ENCODE data around the gene IGSF21. TPM values are rescaled to one million over a fixed set of nuclear protein-coding genes. Genes with fewer than 3 reads are reported as not detected.

The IGSF21 gene
- total and polyA plus RNA-seq, 2 of the 4 experiments (the other 2 are of a cell fraction), result not detected

- TF ChIP-seq ELK1 (IDR thresholded peaks at IDR 0.05; ENCODE audit: borderline replicate concordance, low read depth, low read length), result no peak
- H3K9me1 ChIP-seq (ENCODE audit: insufficient read depth, low read length), result no peaks in the 10 kb centered on the region
- H3K4me2 ChIP-seq (ENCODE audit: low read depth, low read length), result no peak overlapping the region
- ChIA-PET POLR2A (ENCODE audit: unreplicated experiment) (no interaction called here), CTCF (no interaction called here)
- H3K4ac ChIP-seq (ENCODE audit: low read depth, low read length), result no peak overlapping the region
- H2AK5ac ChIP-seq (ENCODE audit: low read depth, low read length), result no peak overlapping the region
- no peaks in the 10 kb centered on the region for H3K4me1 ChIP-seq (ENCODE audit: control insufficient read depth, insufficient read depth, low read length)
- H3K27ac ChIP-seq (ENCODE audit: insufficient read depth, low read length), result no peak overlapping the region
- no peaks in the 10 kb centered on the region for H3K9me3 ChIP-seq (ENCODE audit: control insufficient read depth, insufficient read depth, low read length)
- no peak overlapping the region for H4K5ac ChIP-seq (ENCODE audit: low read depth, low read length)
- dilution Hi-C loops (cut with HindIII; ENCODE audit: low sequenced_read_pairs, unreplicated experiment) (no loop called here), in situ Hi-C loops (cut with MboI; ENCODE audit: low sequenced_read_pairs) (no loop called here), intact Hi-C loops (cut with micrococcal nuclease) (no loop called here)
- no peaks in the 10 kb centered on the region for H4K20me1 ChIP-seq (ENCODE audit: insufficient read depth, low read length)
- no peak overlapping the region for H2BK120ac ChIP-seq (ENCODE audit: low read depth, low read length)
- H3K27me3 ChIP-seq (ENCODE audit: control insufficient read depth, insufficient read depth, low read length), result no peaks in the 10 kb centered on the region
- no peak overlapping the region for H4K91ac ChIP-seq (ENCODE audit: insufficient read depth, low read depth, low read length)
- no peak for ATAC-seq (ENCODE audit: low read depth)
- H3K14ac ChIP-seq (replicated peaks; ENCODE audit: low read depth, low read length), result no peak overlapping the region
- no peak overlapping the region for H3K18ac ChIP-seq (ENCODE audit: low read depth, low read length)
- H2AK9ac ChIP-seq (replicated peaks; ENCODE audit: low read depth, low read length, poor library complexity), result no peak overlapping the region
- no peak overlapping the region for H3K4me3 ChIP-seq (ENCODE audit: insufficient read depth, low read depth, low read length)
- H2BK20ac ChIP-seq (ENCODE audit: low read depth, low read length), result no peak overlapping the region
- no peak overlapping the region for H2BK15ac ChIP-seq (ENCODE audit: low read depth, low read length)
- WGBS, 2 experiments (ENCODE audit: extremely low coverage in 2 of 2, insufficient read length in 1 of 2), result no CpG with 5 or more reads among the region's 13 CpGs
- H3K36me3 ChIP-seq (ENCODE audit: control insufficient read depth, insufficient read depth, low read length), result no peaks in the 10 kb centered on the region
- H3K79me1 ChIP-seq (ENCODE audit: low read depth in 1 of 2, low read length in 2 of 2), result no peaks in the 10 kb centered on the region
- H2AFZ ChIP-seq (replicated peaks; ENCODE audit: low read length, poor library complexity), result no peak overlapping the region
- no TSS peak for BruUV-seq (replicated peaks)
- no peak overlapping the region for H4K8ac ChIP-seq (ENCODE audit: low read depth in 2 of 2, low read length in 2 of 2)
- DNase-seq, result no peak
- H3K23ac ChIP-seq (ENCODE audit: low read depth, low read length), result no peak overlapping the region
- no peak overlapping the region for H3K9ac ChIP-seq (ENCODE audit: low read depth, low read length)
- H3K56ac ChIP-seq (ENCODE audit: extremely low read depth, insufficient read depth, low read length), result no peak overlapping the region
- no peak overlapping the region for H2BK5ac ChIP-seq (ENCODE audit: low read depth, low read length, poor library complexity, severe bottlenecking)
Measured at GRCh38 chr1:18155881-18156385, 48.3 kb downstream of the IGSF21 start.

Measured in IMR-90 (cell line).